IgD-negative memory B cell (primary cell): ENCODE measurements around the gene C1R. TPM values are rescaled to one million over a fixed set of nuclear protein-coding genes. Genes with fewer than 3 reads are reported as not detected.

Experiments
- H3K27ac Mint-ChIP-seq, 3 donors: one replicate each; pipeline ENCODE4 v1.8.0; 2020 to 2022; ENCODE audit warnings: mild to moderate bottlenecking in 3 of 3, mixed read lengths in 3 of 3, moderate library complexity in 1 of 3
- H3K27me3 Mint-ChIP-seq: one replicate; pipeline ENCODE4 v1.8.0; 2021; ENCODE audit warnings: mixed read lengths
- H3K36me3 Mint-ChIP-seq: one replicate; pipeline ENCODE4 v1.8.0; 2020; ENCODE audit warnings: mild to moderate bottlenecking, mixed read lengths
- H3K4me1 Mint-ChIP-seq, 3 donors: one replicate each; pipeline ENCODE4 v1.8.0; 2020 to 2022; ENCODE audit warnings: mixed read lengths in 3 of 3, mild to moderate bottlenecking in 1 of 3
- H3K4me3 Mint-ChIP-seq, 4 donors: one replicate each; pipeline ENCODE4 v1.8.0; 2020 to 2022; ENCODE audit warnings: mild to moderate bottlenecking in 4 of 4, mixed read lengths in 4 of 4, moderate library complexity in 3 of 4
- H3K9me3 Mint-ChIP-seq, 3 donors: one replicate each; pipeline ENCODE4 v1.8.0; 2020 to 2021; ENCODE audit warnings: mixed read lengths in 3 of 3, mild to moderate bottlenecking in 1 of 3
- polyA plus RNA-seq: library from polyadenylated mRNA; unstranded; fragments of 300-500 nt; fragmentation: Illumina TruSeq; gene quantifications from one replicate; pipeline ENCODE4 v1.2.3, GENCODE V29; 2021

Gene C1R
- polyA plus RNA-seq, 1 donor from 2014 or later, result not detected

- H3K27ac Mint-ChIP-seq, result peak overlapping the region in 2 of 3 donors; percentile 52 to 82
- H3K9me3 Mint-ChIP-seq, result no peaks in the 10 kb centered on the region
- H3K27me3 Mint-ChIP-seq, result no peaks in the 10 kb centered on the region
- peaks cover 4% of the 10 kb centered on the region for H3K36me3 Mint-ChIP-seq
- H3K4me1 Mint-ChIP-seq, result peaks cover 13 to 26% (median 20%) of the 10 kb centered on the region in 3 donors
- H3K4me3 Mint-ChIP-seq, result peak overlapping the region in 3 of 4 donors; percentile 85 to 92 (median 89)
These were observed 35.8 kb upstream of the C1R start for GRCh38 chr12:7127916-7128626.

- H3K36me3 Mint-ChIP-seq, result peaks cover 2% of the 10 kb centered on the region
- no peaks in the 10 kb centered on the region for H3K9me3 Mint-ChIP-seq
- H3K27me3 Mint-ChIP-seq, result no peaks in the 10 kb centered on the region
- peak overlapping the region in 2 of 3 donors; percentile 45 to 85 for H3K27ac Mint-ChIP-seq
- peaks cover 6 to 15% (median 10%) of the 10 kb centered on the region in 3 donors for H3K4me1 Mint-ChIP-seq
- peak overlapping the region in 1 of 4 donors; percentile 74 for H3K4me3 Mint-ChIP-seq
These were observed 33.5 kb upstream of the C1R start for GRCh38 chr12:7125632-7126227.

- H3K27me3 Mint-ChIP-seq, result no peaks in the 10 kb centered on the region
- no peak overlapping the region for H3K27ac Mint-ChIP-seq
- no peaks in the 10 kb centered on the region for H3K9me3 Mint-ChIP-seq
- no peak overlapping the region for H3K4me3 Mint-ChIP-seq
- peaks cover 2 to 10% (median 9%) of the 10 kb centered on the region in 3 donors for H3K4me1 Mint-ChIP-seq
- peaks cover 2% of the 10 kb centered on the region for H3K36me3 Mint-ChIP-seq
These were observed 31.7 kb upstream of the C1R start for GRCh38 chr12:7123806-7124522.

- Mint-ChIP-seq H3K27me3 (no peaks in the 10 kb centered on the region), H3K9me3 (no peaks in the 10 kb centered on the region), H3K4me1 (peaks cover 0 to 10% (median 7%) of the 10 kb centered on the region in 3 donors), H3K27ac (no peak overlapping the region), H3K36me3 (peaks cover 2% of the 10 kb centered on the region), H3K4me3 (no peak overlapping the region)
These were observed 30.8 kb upstream of the C1R start for GRCh38 chr12:7122811-7123769.

- Mint-ChIP-seq H3K9me3 (no peaks in the 10 kb centered on the region), H3K4me3 (no peak overlapping the region), H3K4me1 (peaks cover 0 to 6% (median 4%) of the 10 kb centered on the region in 3 donors), H3K36me3 (peaks cover 2% of the 10 kb centered on the region), H3K27ac (no peak overlapping the region), H3K27me3 (no peaks in the 10 kb centered on the region)
These were observed 29.1 kb upstream of the C1R start for GRCh38 chr12:7121324-7121723.

GRCh38 chr12:7120166-7120565 lies 27.9 kb upstream of the C1R start:
- Mint-ChIP-seq H3K9me3 (no peaks in the 10 kb centered on the region), H3K4me1 (peaks cover 0 to 1% (median under 1%) of the 10 kb centered on the region in 3 donors), H3K36me3 (peaks cover 2% of the 10 kb centered on the region), H3K27ac (no peak overlapping the region), H3K27me3 (no peaks in the 10 kb centered on the region), H3K4me3 (no peak overlapping the region)

- H3K4me3 Mint-ChIP-seq, result no peak overlapping the region
- H3K9me3 Mint-ChIP-seq, result no peaks in the 10 kb centered on the region
- H3K4me1 Mint-ChIP-seq, result peaks cover 0 to 1% (median 0%) of the 10 kb centered on the region in 3 donors
- H3K36me3 Mint-ChIP-seq, result no peaks in the 10 kb centered on the region
- no peaks in the 10 kb centered on the region for H3K27me3 Mint-ChIP-seq
- no peak overlapping the region for H3K27ac Mint-ChIP-seq
These were observed 26.6 kb upstream of the C1R start for GRCh38 chr12:7118881-7119280.

GRCh38 chr12:7117670-7118069 lies 25.4 kb upstream of the C1R start:
- Mint-ChIP-seq H3K4me1 (peaks cover 4 to 6% (median 5%) of the 10 kb centered on the region in 3 donors), H3K27ac (no peak overlapping the region), H3K36me3 (no peaks in the 10 kb centered on the region), H3K9me3 (no peaks in the 10 kb centered on the region), H3K4me3 (no peak overlapping the region), H3K27me3 (no peaks in the 10 kb centered on the region)

GRCh38 chr12:7116916-7117315 lies 24.7 kb upstream of the C1R start:
- Mint-ChIP-seq H3K27ac (no peak overlapping the region), H3K9me3 (no peaks in the 10 kb centered on the region), H3K36me3 (no peaks in the 10 kb centered on the region), H3K4me3 (no peak overlapping the region), H3K27me3 (no peaks in the 10 kb centered on the region), H3K4me1 (peaks cover 4 to 6% (median 5%) of the 10 kb centered on the region in 3 donors)

- Mint-ChIP-seq H3K36me3 (no peaks in the 10 kb centered on the region), H3K27me3 (no peaks in the 10 kb centered on the region), H3K27ac (no peak overlapping the region), H3K4me1 (peaks cover 4 to 6% (median 4%) of the 10 kb centered on the region in 3 donors), H3K4me3 (no peak overlapping the region), H3K9me3 (no peaks in the 10 kb centered on the region)
These were observed 24.0 kb upstream of the C1R start for GRCh38 chr12:7116196-7116595.

- Mint-ChIP-seq H3K9me3 (no peaks in the 10 kb centered on the region), H3K36me3 (no peaks in the 10 kb centered on the region), H3K27ac (no peak overlapping the region), H3K4me3 (no peak overlapping the region), H3K27me3 (no peaks in the 10 kb centered on the region), H3K4me1 (peaks cover 4 to 8% (median 6%) of the 10 kb centered on the region in 3 donors)
These were observed 22.6 kb upstream of the C1R start for GRCh38 chr12:7114851-7115250.

GRCh38 chr12:7114008-7114407 lies 21.8 kb upstream of the C1R start:
- peak overlapping the region in 1 of 3 donors; percentile 20 for H3K27ac Mint-ChIP-seq

GRCh38 chr12:7113389-7113871 lies 21.2 kb upstream of the C1R start:
- H3K27ac Mint-ChIP-seq, result peak overlapping the region in 1 of 3 donors; percentile 18

More at GRCh38 chr12:7114008-7114407, 21.8 kb upstream of the C1R start:
- no peak overlapping the region for H3K4me3 Mint-ChIP-seq
- peaks cover 6 to 16% (median 6%) of the 10 kb centered on the region in 3 donors for H3K4me1 Mint-ChIP-seq
- H3K27me3 Mint-ChIP-seq, result no peaks in the 10 kb centered on the region
- no peaks in the 10 kb centered on the region for H3K9me3 Mint-ChIP-seq
- no peaks in the 10 kb centered on the region for H3K36me3 Mint-ChIP-seq

GRCh38 chr12:7112041-7112440 lies 19.8 kb upstream of the C1R start:
- Mint-ChIP-seq H3K4me3 (no peak overlapping the region), H3K36me3 (no peaks in the 10 kb centered on the region), H3K27me3 (no peaks in the 10 kb centered on the region), H3K27ac (no peak overlapping the region), H3K4me1 (peaks cover 10 to 21% (median 11%) of the 10 kb centered on the region in 3 donors), H3K9me3 (no peaks in the 10 kb centered on the region)

More at GRCh38 chr12:7113389-7113871, 21.2 kb upstream of the C1R start:
- H3K27me3 Mint-ChIP-seq, result no peaks in the 10 kb centered on the region
- H3K4me3 Mint-ChIP-seq, result peak overlapping the region in 2 of 4 donors; percentile 61 to 72
- no peaks in the 10 kb centered on the region for H3K36me3 Mint-ChIP-seq
- H3K4me1 Mint-ChIP-seq, result peaks cover 6 to 16% (median 6%) of the 10 kb centered on the region in 3 donors
- H3K9me3 Mint-ChIP-seq, result no peaks in the 10 kb centered on the region
